ENCODE results near the gene NFKBIA.
A peak's percentile ranks its signal among the peaks of the same experiment; 100 is the strongest.
"Not testable (repeated sequence)": the region's sequence is repeated elsewhere in the genome, so short reads cannot be mapped to it uniquely, and the experiment has no call there.

NFKBIA gene

DNA sequence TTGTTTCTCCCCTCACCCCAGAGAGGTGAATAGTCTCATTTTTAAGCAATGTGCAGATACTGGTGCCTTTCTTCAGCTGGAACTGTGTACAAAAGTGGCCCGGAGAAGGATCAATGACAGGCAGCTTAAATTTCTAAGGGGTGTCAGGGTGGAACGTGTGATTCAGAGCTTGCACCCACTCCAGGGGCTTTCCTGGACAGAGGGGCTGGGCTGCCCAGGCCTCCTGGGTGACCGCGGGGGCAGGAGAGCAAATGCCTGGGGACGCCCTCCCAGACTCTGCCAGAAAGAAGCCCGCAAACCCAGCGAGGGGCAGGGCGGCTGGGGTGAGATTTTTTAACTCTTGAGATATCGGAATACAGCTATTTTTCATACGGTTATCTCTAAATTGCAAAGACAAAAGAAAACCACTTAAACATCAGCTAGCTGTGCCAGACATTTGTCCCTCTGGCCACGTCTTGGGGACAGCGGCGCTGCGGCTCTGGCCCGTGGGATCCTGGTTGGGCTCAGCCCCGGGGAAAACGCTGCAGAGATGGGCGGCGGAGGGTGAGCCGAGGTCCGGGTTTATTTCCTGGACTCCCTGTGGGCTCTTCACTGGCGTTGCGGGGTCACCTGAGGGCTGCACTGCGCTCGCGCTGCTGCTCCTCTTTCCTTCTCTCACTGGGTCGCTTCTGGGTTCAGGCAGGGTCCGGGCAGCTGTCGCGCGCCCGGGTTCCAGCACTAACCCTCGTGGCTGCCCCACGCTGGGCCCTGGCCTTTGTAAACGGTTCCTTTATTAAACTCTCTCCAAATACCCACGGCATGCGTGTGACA lies 35.8 kb downstream of the NFKBIA start:
- no peak for DNase-seq (ENCODE audit: low read depth in 2 of 2)

- no peak for DNase-seq (ENCODE audit: low read depth in 2 of 2)
Measured at GRCh38 chr14:35368139-35368460, 36.4 kb downstream of the NFKBIA start.

GRCh38 chr14:35367056-35367372 lies 37.5 kb downstream of the NFKBIA start:
- DNase-seq (ENCODE audit: low read depth in 2 of 2): no peak

DNA sequence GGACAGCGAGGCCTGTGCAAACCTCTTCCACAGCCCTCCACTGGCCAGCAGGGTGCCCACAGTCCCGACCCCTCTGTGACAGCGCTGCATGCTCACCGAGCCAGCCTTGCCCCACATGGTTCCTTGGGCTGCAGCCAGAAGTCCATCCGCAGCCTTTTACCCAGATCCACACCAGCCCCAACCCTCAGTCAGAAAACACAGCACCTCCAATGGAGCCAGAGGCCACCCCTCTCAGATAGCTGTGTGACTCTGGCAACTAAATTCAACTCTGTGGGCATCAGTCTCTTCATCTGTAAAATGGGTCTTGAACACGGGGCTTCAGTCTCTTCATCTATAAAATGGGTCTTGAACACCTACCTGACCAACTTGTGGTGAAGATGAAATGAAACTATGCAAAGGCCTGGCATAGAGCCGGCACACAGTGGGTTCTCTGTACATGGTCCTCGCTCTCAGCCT lies 38.0 kb downstream of the NFKBIA start:
- no peak for DNase-seq (ENCODE audit: low read depth in 2 of 2)

DNA sequence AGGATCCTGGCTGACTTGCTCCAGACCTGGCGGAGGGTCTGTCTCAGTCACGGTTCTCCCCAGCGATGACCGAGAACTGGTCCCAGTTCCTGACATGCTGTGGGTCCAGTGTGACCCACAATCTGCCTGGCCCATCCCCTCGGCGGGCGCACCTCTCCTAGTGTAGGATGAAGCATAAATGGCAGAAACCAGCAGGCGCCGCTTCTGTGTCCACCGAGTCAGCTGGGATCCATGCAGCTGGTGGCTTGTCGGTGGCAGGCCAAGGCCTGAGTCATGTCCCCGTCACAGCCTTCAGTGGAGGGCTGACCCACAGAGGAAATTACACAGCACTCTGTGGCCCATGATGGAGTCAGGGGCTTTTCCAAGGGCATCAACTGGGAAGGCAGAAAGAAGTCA lies 38.5 kb downstream of the NFKBIA start:
- DNase-seq (ENCODE audit: low read depth in 2 of 2): no peak

DNA sequence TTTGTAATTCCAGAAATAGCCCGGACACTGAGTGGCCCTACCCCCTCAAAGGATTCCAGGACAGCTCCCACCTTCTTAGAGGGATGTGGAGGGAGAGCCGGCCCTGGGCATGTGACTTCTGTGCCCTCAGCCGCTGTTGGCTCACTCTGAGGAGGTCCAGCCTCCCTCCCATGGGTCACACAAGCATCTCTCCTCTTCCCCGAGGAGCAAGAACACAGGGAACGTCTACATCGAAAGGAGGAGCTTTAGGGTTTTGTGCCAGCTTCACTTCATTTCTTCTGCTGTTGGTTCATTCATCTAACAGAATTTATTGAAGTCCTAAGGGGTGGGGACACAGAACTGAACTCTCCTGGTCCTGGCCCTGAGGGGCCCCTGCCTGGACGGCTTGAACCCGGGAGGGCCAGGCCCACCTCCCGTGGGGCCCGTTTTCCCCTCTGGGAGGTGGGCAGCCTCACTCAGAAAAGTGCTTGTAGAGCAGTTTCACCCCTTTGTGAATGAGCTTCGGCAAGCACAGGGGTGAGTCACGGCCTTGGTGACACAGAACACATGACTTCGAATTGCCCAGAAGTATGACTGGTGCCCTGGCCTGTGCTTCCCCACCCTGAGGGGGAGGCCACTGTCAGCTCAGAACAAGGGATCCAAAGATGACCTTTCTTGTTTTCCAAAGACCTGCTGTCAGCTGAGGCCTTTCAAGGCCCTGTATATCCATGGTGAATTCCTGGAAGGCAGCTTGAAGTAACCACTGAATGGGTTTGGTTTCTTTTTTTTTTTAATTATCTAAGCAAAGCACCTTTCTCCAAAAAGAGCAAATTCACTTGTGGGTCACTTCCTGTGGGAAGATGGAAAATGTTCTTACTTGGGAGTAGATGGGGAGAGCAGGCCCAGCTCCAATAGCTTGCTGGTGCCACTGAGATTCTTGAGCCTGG lies 39.2 kb downstream of the NFKBIA start:
- DNase-seq (ENCODE audit: low read depth in 2 of 2): peak; percentile 67 to 71

DNA sequence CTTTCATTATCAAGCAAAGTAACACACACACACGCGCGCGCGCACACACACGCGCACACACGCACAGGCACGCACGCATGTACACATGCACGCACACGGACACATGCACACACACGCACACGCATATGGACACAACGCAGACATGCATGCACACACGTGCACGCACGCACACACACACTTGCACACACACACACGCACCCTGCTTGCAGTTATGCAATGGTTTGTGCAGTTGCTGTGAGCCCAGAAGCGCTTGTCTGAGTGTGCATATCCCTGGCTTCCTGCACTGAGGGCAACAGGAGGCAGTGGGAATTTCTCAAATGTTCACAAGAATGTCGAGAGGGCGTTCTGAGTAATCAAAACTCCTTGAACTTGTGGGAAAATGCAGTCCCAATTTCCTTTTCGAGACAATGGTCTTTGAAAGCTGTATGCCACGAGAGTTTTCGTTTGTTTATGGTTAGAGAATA lies 41.6 kb downstream of the NFKBIA start:
- no peak for DNase-seq (ENCODE audit: low read depth in 2 of 2)

GRCh38 chr14:35362450-35362849 lies 42.1 kb downstream of the NFKBIA start:
- no peak for DNase-seq (ENCODE audit: low read depth in 2 of 2)

- no peak for DNase-seq (ENCODE audit: low read depth in 2 of 2)
Measured at GRCh38 chr14:35361141-35361480, 43.4 kb downstream of the NFKBIA start.

DNA sequence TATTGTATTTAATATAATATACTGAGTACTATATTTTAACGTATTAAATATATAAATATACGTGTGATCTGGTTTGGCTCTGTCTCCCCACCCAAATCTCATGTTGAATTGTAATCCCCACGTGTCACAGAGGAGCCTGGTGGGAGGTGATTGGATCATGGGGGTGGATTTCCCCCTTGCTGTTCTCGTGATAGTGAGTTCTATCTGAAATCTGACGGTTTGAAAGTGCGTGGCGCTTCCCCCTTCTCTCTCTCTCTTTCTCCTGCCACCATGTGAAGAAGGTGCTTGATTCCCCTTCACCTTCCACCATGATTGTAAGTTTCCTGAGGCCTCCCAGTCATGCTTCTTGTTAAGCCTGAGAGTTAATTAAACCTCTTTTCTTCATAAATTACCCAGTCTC lies 44.9 kb downstream of the NFKBIA start:
- DNase-seq (ENCODE audit: low read depth in 2 of 2): not testable (repeated sequence)

GRCh38 chr14:35355981-35356841 lies 48.3 kb downstream of the NFKBIA start:
- DNase-seq (ENCODE audit: low read depth in 2 of 2): peak; percentile 31 to 36

- DNase-seq (ENCODE audit: low read depth in 2 of 2): not testable (repeated sequence)
Measured at GRCh38 chr14:35355235-35355634, 49.3 kb downstream of the NFKBIA start.

- no peak for DNase-seq (ENCODE audit: low read depth in 2 of 2)
Measured at GRCh38 chr14:35353409-35354172, 51.0 kb downstream of the NFKBIA start.

GRCh38 chr14:35352274-35353233 lies 52.0 kb downstream of the NFKBIA start:
- no peak for DNase-seq (ENCODE audit: low read depth in 2 of 2)

- no peak for DNase-seq (ENCODE audit: low read depth in 2 of 2)
Measured at GRCh38 chr14:35351897-35352273, 52.7 kb downstream of the NFKBIA start.
